ENCODE measurements around the gene EDEM1. TPM values are rescaled to one million over a fixed set of nuclear protein-coding genes. Genes with fewer than 3 reads are reported as not detected.

Gene EDEM1
- total RNA-seq, 4 donors from 2014 or later = 18.4 to 41.7 (median 35.8) TPM

DNA sequence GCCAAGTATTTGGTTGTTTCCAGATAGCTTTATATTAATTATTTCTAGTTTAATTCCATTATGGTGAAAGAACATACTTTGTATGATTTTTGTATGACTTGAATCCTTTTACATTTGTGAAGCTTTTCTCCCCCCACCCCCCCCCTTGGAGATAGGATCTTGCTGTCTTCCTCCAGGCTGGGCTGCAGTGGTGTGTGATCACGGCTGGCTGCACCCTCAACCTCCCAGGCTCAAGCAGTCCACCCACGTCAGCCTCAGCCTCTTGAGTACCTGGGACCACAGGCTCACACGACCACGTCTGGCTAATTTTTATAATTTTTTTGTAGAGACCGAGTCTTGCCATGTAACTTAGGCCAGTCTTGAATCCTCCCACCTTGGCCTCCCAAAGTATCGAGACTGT lies 35.9 kb upstream of the EDEM1 start:
- Histone ChIP-seq H3K4me1 (peaks cover 0 to 43% (median 0%) of the 10 kb centered on the region in 3 donors), H3K27ac (no peak overlapping the region), H3K36me3 (no peaks in the 10 kb centered on the region), H3K9me3 (no peaks in the 10 kb centered on the region), H3K4me3 (no peak overlapping the region), H3K27me3 (no peaks in the 10 kb centered on the region)
- no peak for TF ChIP-seq POLR2A (IDR thresholded peaks at IDR 0.05)
- no peak for TF ChIP-seq POLR2AphosphoS5 (IDR thresholded peaks at IDR 0.05)
- TF ChIP-seq EP300 (IDR thresholded peaks at IDR 0.05) = no peak
- TF ChIP-seq, protein P1, sequence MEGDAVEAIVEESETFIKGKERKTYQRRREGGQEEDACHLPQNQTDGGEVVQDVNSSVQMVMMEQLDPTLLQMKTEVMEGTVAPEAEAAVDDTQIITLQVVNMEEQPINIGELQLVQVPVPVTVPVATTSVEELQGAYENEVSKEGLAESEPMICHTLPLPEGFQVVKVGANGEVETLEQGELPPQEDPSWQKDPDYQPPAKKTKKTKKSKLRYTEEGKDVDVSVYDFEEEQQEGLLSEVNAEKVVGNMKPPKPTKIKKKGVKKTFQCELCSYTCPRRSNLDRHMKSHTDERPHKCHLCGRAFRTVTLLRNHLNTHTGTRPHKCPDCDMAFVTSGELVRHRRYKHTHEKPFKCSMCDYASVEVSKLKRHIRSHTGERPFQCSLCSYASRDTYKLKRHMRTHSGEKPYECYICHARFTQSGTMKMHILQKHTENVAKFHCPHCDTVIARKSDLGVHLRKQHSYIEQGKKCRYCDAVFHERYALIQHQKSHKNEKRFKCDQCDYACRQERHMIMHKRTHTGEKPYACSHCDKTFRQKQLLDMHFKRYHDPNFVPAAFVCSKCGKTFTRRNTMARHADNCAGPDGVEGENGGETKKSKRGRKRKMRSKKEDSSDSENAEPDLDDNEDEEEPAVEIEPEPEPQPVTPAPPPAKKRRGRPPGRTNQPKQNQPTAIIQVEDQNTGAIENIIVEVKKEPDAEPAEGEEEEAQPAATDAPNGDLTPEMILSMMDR (IDR thresholded peaks at IDR 0.05) = no peak
- no peak for ATAC-seq
- WGBS, 2 donors (ENCODE audit: low coverage in 1 of 2) = 75 to 100% methylated on average over 1 to 2 of the region's 6 CpGs

DNA sequence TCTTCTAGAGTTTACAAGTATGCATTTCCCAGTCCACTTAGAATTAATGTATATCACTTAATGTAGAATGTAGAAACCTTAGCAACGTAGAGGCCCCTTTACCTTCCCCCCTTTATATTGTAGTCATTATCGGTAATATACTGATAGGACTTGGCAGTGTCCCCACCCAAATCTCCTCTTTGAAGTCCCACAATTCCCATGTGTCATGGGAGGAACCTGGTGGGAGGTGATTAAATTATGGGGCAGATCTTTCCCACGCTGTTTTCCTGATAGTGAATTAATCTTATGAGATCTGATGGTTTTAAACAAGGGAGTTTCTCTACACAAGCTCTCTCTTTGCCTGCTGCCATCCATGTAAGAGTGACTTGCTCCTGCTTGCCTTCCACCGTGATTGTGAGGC lies 34.4 kb upstream of the EDEM1 start:
- Histone ChIP-seq H3K4me1 (peaks cover 0 to 52% (median 0%) of the 10 kb centered on the region in 3 donors), H3K36me3 (no peaks in the 10 kb centered on the region), H3K4me3 (no peak overlapping the region), H3K9me3 (no peaks in the 10 kb centered on the region), H3K27me3 (no peaks in the 10 kb centered on the region), H3K27ac (no peak overlapping the region)
- 69 to 85% methylated on average over 4 of the region's 4 CpGs for WGBS, 2 donors (ENCODE audit: low coverage in 1 of 2)
- ATAC-seq = no peak
- TF ChIP-seq POLR2AphosphoS5 (IDR thresholded peaks at IDR 0.05) (no peak), POLR2A (IDR thresholded peaks at IDR 0.05) (no peak), EP300 (IDR thresholded peaks at IDR 0.05) (no peak)
- TF ChIP-seq, protein P1 (IDR thresholded peaks at IDR 0.05) = no peak

DNA sequence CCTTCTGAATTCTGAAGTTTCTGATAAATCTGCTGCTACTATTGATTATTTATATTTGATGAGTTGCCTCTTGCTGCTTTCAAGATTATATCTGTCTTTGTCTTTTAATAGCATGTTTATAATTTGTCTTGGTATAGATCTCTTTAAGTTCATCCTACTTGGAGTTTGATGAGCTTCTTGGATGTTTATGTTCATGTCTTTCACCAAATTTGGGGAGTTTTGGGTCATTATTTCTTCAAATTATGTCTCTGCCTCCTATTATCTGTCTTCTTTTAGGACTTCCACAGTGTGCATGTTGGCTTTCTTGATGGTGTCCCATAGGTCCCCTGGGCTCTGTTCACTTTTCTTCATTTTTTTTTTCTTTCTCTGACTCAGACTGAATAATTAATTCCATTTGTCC lies 32.3 kb upstream of the EDEM1 start:
- Histone ChIP-seq H3K27ac (no peak overlapping the region), H3K4me1 (peaks cover 0 to 38% (median 0%) of the 10 kb centered on the region in 3 donors), H3K4me3 (no peak overlapping the region), H3K27me3 (no peaks in the 10 kb centered on the region), H3K36me3 (no peaks in the 10 kb centered on the region), H3K9me3 (no peaks in the 10 kb centered on the region)
- TF ChIP-seq EP300 (IDR thresholded peaks at IDR 0.05) (no peak), POLR2AphosphoS5 (IDR thresholded peaks at IDR 0.05) (no peak), POLR2A (IDR thresholded peaks at IDR 0.05) (no peak)
- TF ChIP-seq, protein P1 (IDR thresholded peaks at IDR 0.05) = no peak
- ATAC-seq = no peak

DNA sequence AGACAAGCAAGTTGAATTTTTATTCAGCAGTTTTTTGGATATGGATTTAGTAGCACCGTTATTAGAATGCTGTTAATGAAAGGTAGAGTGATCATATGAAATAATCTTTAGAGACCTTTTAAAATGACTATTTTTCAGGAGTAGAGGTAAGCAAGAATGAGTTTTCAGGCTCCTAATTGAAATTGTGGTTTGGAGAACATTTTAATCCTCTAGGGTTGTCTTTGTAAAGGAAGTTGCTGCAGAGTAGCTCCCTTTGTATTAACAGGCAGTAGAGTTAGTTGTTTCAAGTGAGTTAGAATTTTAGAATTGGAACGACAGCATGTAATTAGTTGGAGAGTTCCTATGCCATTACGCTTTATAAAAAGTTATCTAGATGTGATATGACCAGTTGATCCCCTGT lies 27.2 kb upstream of the EDEM1 start:
- Histone ChIP-seq H3K4me1 (peaks cover 3 to 60% (median 7%) of the 10 kb centered on the region in 3 donors), H3K9me3 (no peaks in the 10 kb centered on the region), H3K36me3 (no peaks in the 10 kb centered on the region), H3K27ac (no peak overlapping the region), H3K27me3 (no peaks in the 10 kb centered on the region), H3K4me3 (no peak overlapping the region)
- 75 to 83% methylated on average over 3 of the region's 3 CpGs for WGBS, 2 donors (ENCODE audit: low coverage in 1 of 2)
- no peak for TF ChIP-seq POLR2A (IDR thresholded peaks at IDR 0.05)
- no peak for TF ChIP-seq POLR2AphosphoS5 (IDR thresholded peaks at IDR 0.05)
- TF ChIP-seq EP300 (IDR thresholded peaks at IDR 0.05) = no peak
- TF ChIP-seq, protein P1 (IDR thresholded peaks at IDR 0.05) = no peak
- no peak for ATAC-seq

DNA sequence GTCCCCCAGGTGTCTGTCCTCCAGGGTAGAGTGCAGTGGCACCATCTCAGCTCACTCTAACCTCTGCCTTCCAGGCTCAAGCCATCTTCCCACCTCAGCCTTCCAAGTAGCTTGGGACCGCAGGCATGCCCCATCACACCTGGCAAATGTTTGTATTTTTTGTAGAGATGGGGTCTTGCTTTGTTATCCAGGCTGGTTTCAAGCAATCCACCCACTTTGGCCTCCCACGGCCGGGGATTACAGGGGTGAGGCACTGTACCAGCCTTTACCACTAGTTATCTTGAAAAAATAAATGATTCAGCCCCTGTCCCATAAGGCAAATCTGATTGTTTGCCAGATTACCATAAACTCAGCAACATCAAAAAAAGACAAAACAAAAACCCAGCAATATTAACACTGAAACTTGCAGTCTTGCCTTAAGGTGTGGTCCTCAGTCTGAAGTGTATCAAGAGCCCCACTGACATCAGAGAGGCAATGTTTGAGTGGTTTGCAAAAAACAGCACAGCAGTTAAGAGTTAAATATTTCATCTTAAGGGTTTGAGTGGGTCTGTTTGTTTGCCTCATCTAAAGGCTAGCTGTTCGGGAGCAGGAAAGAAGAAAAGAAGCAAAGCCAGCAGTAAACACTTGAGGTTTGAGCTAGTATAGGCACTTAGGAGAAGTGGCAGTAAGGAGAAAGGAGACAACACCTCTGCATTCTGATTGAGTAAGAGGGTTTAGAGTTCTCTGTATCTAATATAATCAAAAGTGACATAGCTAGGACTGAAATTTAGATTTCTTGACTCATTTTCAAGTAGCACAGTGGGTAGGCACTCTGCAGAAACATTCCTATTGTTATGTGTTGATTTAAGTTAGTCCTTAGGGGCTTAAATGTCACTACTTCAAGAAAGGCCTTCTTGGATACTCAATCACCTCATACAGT lies 26.3 kb upstream of the EDEM1 start:
- TF ChIP-seq POLR2AphosphoS5 (IDR thresholded peaks at IDR 0.05) (no peak), EP300 (IDR thresholded peaks at IDR 0.05) (no peak), POLR2A (IDR thresholded peaks at IDR 0.05) (no peak)
- TF ChIP-seq, protein P1 (IDR thresholded peaks at IDR 0.05) = no peak
- H3K4me1 ChIP-seq = peaks cover 3 to 56% (median 7%) of the 10 kb centered on the region in 3 donors
- no peak overlapping the region for H3K27ac ChIP-seq
- no peaks in the 10 kb centered on the region for H3K36me3 ChIP-seq
- ATAC-seq = no peak
- no peaks in the 10 kb centered on the region for H3K27me3 ChIP-seq
- H3K9me3 ChIP-seq = no peaks in the 10 kb centered on the region
- 36 to 58% methylated on average over 2 of the region's 4 CpGs for WGBS, 2 donors (ENCODE audit: low coverage in 1 of 2)
- no peak overlapping the region for H3K4me3 ChIP-seq

Measured in gastroesophageal sphincter (tissue), 4 donors.